HG03432 (cell line): ENCODE measurements around the gene PHYHIPL.
"Not testable (repeated sequence)": the region's sequence is repeated elsewhere in the genome, so short reads cannot be mapped to it uniquely, and the experiment has no call there.

Source experiments
- ATAC-seq: cut with Tn5 transposase; IDR thresholded peaks from one replicate; pipeline ENCODE4 v1.9.1; 2021; ENCODE audit warnings: mild to moderate bottlenecking, moderate library complexity; ENCODE audit not compliant: unreplicated experiment

PHYHIPL gene

DNA sequence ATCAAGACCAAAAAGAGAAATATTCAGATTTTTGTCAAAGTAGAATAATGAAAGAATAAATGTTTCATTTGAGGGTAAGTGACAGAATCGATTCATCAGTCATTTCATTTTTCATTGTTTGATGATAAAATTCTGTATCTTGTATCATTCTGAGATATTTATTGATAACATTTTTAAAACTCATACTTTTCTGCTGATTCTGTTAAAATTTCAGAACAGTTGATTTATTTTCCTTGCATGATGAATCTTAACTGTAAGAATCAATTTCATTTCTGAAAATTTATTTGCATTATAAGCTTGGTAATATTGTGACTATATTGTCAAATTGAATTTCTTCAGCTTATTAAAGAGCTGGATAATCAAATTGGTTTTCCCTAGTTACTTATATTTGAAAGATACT is 13.9 kb downstream of the PHYHIPL start:
- ATAC-seq: no peak

DNA sequence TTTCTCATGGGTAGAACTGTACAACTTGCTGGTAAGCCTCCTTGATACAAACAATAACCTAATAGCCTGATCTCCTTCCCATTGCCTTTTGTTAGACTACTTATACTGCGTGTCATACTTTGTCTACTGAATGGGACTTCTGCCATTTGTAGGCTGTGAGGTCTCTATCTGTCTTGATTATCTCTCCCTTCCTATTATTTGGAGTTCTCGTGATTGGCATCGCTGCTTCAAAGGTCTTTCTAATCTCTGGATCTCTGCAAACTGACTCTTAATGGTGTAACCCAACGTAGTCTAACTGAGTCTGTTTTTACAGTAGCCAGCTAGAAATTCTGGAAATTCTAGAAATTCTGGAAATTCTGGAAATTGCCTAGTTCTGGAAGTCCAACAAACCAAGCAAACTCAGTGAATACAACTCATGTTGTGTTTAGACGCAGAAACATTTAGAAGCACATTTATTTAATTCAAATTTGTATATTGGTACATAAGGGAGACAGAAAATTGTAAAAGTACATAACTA is 29.8 kb downstream of the PHYHIPL start:
- no peak for ATAC-seq

GRCh38 chr10:59212301-59212798 is 35.9 kb downstream of the PHYHIPL start:
- no peak for ATAC-seq

- no peak for ATAC-seq
Observed at GRCh38 chr10:59214160-59214559, 37.7 kb downstream of the PHYHIPL start.

DNA sequence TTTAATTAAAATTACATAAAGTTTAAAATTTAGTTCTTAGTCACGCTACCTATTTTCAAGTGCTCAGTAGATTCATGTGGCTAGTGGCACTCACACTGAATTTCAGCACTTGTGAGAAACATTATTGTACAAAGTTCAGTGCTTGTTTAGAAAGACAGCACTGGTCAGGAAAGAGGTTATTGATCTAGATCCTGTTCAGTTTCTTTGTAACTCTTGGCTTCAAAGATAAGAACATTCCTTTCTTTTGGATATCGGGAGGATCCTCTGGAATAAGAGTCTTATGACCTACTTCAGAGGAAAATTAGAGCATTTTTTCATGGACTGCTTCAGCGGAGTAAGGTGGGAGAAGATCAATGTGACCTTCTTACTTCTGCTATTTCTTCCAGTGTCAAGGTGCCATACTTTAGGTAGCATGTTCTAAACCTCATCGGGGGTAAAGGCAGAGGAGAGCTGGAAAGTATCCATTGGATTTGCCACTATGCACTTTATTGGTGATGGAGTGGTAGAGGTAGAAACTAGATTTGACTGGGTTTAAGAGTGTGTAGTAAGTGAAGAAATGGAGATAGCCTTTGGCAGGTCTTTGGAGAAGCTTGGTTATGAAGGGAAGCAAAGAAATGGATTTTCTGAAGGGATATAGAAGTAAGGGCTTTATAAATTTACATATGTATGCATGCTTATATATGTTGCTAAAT is 39.9 kb downstream of the PHYHIPL start:
- no peak for ATAC-seq

DNA sequence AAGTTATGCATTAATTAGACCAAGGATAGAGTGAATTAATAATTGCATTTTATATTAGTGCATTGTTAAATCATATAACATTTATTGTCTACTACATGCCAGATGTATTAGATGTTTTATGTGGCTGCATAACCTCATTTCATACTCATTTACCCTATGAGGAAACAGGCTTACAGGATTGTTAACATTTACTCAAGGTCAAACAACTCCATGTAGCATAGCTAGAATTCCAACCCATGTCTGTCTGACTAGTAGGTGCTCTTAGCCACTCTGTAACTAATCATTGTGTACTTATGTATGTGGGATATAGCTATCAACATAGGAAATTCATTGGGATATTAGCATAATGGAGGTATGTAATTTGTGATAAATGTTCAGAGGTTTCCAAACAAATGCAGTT is 46.3 kb downstream of the PHYHIPL start:
- no peak for ATAC-seq

- not testable (repeated sequence) for ATAC-seq
Observed at GRCh38 chr10:59223597-59223996, 47.2 kb downstream of the PHYHIPL start.

DNA sequence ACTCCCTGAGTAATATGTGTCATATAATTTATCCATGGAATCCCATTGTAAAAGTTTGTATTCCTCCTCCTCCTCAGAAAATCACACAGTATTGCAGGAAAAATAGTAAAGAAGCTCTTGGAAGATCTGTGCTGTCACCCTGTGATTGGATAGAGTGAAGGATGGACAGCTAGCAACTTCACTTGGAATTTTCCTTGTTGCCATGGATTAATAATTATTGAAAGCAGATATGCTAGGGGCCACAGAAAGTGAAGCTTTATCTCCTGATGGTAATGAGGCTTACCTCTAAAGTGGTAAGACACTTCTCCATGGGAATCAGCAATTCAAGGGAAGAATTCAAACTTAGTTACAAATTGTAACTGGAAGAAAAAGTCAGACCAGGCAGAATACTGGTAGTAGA is 48.8 kb downstream of the PHYHIPL start:
- no peak for ATAC-seq

GRCh38 chr10:59227136-59227673 is 50.8 kb downstream of the PHYHIPL start:
- ATAC-seq: no peak

DNA sequence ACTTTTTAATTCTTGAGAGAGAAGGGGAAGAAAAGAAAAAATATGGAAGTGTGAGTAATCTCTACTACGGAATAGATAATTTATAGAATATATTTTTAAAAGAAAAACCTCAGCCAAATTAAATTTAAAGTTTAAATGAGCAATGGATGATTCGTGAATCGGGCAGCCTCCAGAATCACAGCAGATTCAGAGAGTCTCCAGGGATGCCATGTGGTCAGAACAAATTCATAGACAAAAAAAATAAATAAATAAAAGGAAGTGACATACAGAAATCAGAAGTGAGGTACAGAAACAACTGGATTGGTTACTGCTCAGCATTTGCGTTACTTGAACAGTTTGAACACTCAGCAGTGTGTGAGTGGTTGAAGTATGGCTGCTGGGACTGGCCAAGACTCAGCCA is 53.0 kb downstream of the PHYHIPL start:
- no peak for ATAC-seq

GRCh38 chr10:59234194-59234593 is 57.8 kb downstream of the PHYHIPL start:
- ATAC-seq: no peak

- ATAC-seq: no peak
Observed at GRCh38 chr10:59234816-59235429, 58.5 kb downstream of the PHYHIPL start.

GRCh38 chr10:59236064-59236697 is 59.7 kb downstream of the PHYHIPL start:
- no peak for ATAC-seq

- no peak for ATAC-seq
Observed at GRCh38 chr10:59237775-59238174, 61.3 kb downstream of the PHYHIPL start.

- ATAC-seq: not testable (repeated sequence)
Observed at GRCh38 chr10:59239108-59239507, 62.7 kb downstream of the PHYHIPL start.

DNA sequence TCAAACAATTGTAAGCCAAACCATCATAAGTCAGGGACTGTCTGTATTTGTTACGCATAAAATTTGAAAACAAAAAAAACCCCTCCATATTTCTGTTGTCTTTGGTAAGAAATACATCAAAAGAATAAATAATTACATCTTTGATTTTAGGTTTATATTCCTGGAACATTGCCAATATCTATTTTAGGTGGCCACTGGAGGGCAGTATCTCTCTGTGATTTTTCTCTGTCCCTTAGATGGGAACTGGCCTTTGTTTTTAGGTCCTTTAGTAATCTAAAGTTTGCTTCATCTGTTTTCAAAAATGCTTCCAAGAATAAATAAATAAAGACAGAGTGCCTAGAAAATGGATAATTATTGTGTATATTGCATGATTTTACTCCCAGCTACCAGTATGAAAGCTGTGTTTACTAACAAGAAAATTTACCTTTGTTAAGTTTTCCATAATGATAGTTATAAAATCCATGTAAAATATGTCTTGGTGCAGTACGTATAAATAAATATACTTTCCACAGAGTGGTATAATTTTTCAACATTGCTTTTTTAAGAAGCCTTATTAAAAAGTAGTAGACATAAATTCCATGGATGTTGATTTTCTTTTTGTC is 64.2 kb downstream of the PHYHIPL start:
- peak; percentile 47 for ATAC-seq

GRCh38 chr10:59242057-59242456 is 65.6 kb downstream of the PHYHIPL start:
- no peak for ATAC-seq

- no peak for ATAC-seq
Observed at GRCh38 chr10:59242991-59243390, 66.5 kb downstream of the PHYHIPL start.

- no peak for ATAC-seq
Observed at GRCh38 chr10:59243611-59244195, 67.3 kb downstream of the PHYHIPL start.

GRCh38 chr10:59244871-59245270 is 68.4 kb downstream of the PHYHIPL start:
- no peak for ATAC-seq

DNA sequence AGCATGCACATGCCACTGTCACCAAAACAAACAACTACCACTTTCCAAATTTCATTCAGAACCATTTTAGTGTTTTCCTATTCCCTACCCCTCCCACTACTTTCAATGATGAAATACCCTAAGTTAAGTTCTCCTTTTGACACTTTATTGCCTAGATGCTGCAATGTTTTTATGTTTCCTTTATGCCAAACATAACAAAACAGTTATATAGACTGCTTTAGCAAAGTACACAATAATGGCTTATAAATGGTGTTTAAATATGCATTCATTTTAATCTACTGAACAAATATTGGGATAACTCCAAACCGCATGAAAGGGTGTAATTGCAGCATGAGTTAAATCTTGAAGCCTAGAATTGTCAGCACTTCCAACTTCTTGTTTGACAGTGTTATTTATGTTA is 69.2 kb downstream of the PHYHIPL start:
- ATAC-seq: no peak
